ENCODE results near the gene PCDHA9. TPM values are rescaled to one million over a fixed set of nuclear protein-coding genes. Genes with fewer than 3 reads are reported as not detected.

PCDHA9 gene
- total RNA-seq, 1 experiment from 2014 or later: not detected

Other genes with a start within 250 kb of the PCDHA9 start
- 3.6 to 5.6 TPM (median 4.4 TPM) in 5 replicates for gene CD14, start 215.2 kb upstream of the PCDHA9 start, total RNA-seq (2022; extraction: Qiagen RNA extraction; ENCODE audit: low read depth)
- gene TMCO6, start 208.9 kb upstream of the PCDHA9 start, total RNA-seq (2022; extraction: Qiagen RNA extraction; ENCODE audit: low read depth): 9.6 to 15.1 TPM (median 13.0 TPM) in 5 replicates
- gene NDUFA2, start 200.8 kb upstream of the PCDHA9 start, total RNA-seq (2022; extraction: Qiagen RNA extraction; ENCODE audit: low read depth): 108 to 128 TPM (median 123 TPM) in 5 replicates
- gene IK, start 200.6 kb upstream of the PCDHA9 start, total RNA-seq (2022; extraction: Qiagen RNA extraction; ENCODE audit: low read depth): 94.9 to 140 TPM (median 98.2 TPM) in 5 replicates
- 29.2 to 32.4 TPM (median 29.6 TPM) in 5 replicates for gene WDR55, start 183.5 kb upstream of the PCDHA9 start, total RNA-seq (2022; extraction: Qiagen RNA extraction; ENCODE audit: low read depth)
- gene DND1, start 174.8 kb upstream of the PCDHA9 start, total RNA-seq (2022; extraction: Qiagen RNA extraction; ENCODE audit: low read depth): 0.47 to 1.0 TPM (median 0.82 TPM) in 5 replicates
- gene HARS1, start 157.0 kb upstream of the PCDHA9 start, total RNA-seq (2022; extraction: Qiagen RNA extraction; ENCODE audit: low read depth): 81.3 to 85.6 TPM (median 83.4 TPM) in 5 replicates
- 34.5 to 44.5 TPM (median 38.9 TPM) in 5 replicates for gene HARS2, start 156.9 kb upstream of the PCDHA9 start, total RNA-seq (2022; extraction: Qiagen RNA extraction; ENCODE audit: low read depth)
- gene ZMAT2, start 147.9 kb upstream of the PCDHA9 start, total RNA-seq (2022; extraction: Qiagen RNA extraction; ENCODE audit: low read depth): 81.8 to 121 TPM (median 90.3 TPM) in 5 replicates
- gene PCDHA1, start 62.2 kb upstream of the PCDHA9 start, total RNA-seq (2022; extraction: Qiagen RNA extraction; ENCODE audit: low read depth): 0.12 to 0.23 TPM (median 0.21 TPM) in 5 replicates
- gene PCDHA2, start 53.5 kb upstream of the PCDHA9 start, total RNA-seq (2022; extraction: Qiagen RNA extraction; ENCODE audit: low read depth): 0.03 to 0.10 TPM (median 0.05 TPM) in 5 replicates
- 0.74 to 1.1 TPM (median 0.91 TPM) in 5 replicates for gene PCDHA3, start 47.3 kb upstream of the PCDHA9 start, total RNA-seq (2022; extraction: Qiagen RNA extraction; ENCODE audit: low read depth)
- 1.4 to 2.0 TPM (median 1.7 TPM) in 5 replicates for gene PCDHA4, start 41.3 kb upstream of the PCDHA9 start, total RNA-seq (2022; extraction: Qiagen RNA extraction; ENCODE audit: low read depth)
- 0.44 to 0.75 TPM (median 0.63 TPM) in 5 replicates for gene PCDHA5, start 26.8 kb upstream of the PCDHA9 start, total RNA-seq (2022; extraction: Qiagen RNA extraction; ENCODE audit: low read depth)
- 0.07 to 0.09 TPM (median 0.09 TPM) in 3 of 5 replicates, not detected in the others for gene PCDHA6, start 20.4 kb upstream of the PCDHA9 start, total RNA-seq (2022; extraction: Qiagen RNA extraction; ENCODE audit: low read depth)
- gene PCDHA7, start 14.1 kb upstream of the PCDHA9 start, total RNA-seq (2022; extraction: Qiagen RNA extraction; ENCODE audit: low read depth): 0.08 to 0.22 TPM (median 0.13 TPM) in 5 replicates
- 0.06 to 0.08 TPM (median 0.07 TPM) in 4 of 5 replicates, not detected in the other for gene PCDHA8, start 7.2 kb upstream of the PCDHA9 start, total RNA-seq (2022; extraction: Qiagen RNA extraction; ENCODE audit: low read depth)
- 0.01 to 0.02 TPM in 2 of 5 replicates, not detected in the others for gene PCDHA10, start 7.5 kb downstream of the PCDHA9 start, total RNA-seq (2022; extraction: Qiagen RNA extraction; ENCODE audit: low read depth)
- gene PCDHA11, start 20.6 kb downstream of the PCDHA9 start, total RNA-seq (2022; extraction: Qiagen RNA extraction; ENCODE audit: low read depth): 0.12 to 0.43 TPM (median 0.18 TPM) in 5 replicates
- 2.5 to 2.9 TPM (median 2.5 TPM) in 5 replicates for gene PCDHA12, start 26.9 kb downstream of the PCDHA9 start, total RNA-seq (2022; extraction: Qiagen RNA extraction; ENCODE audit: low read depth)
- 0.06 to 0.10 TPM (median 0.07 TPM) in 4 of 5 replicates, not detected in the other for gene PCDHA13, start 33.7 kb downstream of the PCDHA9 start, total RNA-seq (2022; extraction: Qiagen RNA extraction; ENCODE audit: low read depth)
- gene PCDHAC1, start 77.9 kb downstream of the PCDHA9 start, total RNA-seq (2022; extraction: Qiagen RNA extraction; ENCODE audit: low read depth): 1.1 to 1.4 TPM (median 1.2 TPM) in 5 replicates
- 2.3 to 4.8 TPM (median 2.6 TPM) in 5 replicates for gene PCDHAC2, start 118.1 kb downstream of the PCDHA9 start, total RNA-seq (2022; extraction: Qiagen RNA extraction; ENCODE audit: low read depth)
- gene PCDHB1, start 203.0 kb downstream of the PCDHA9 start, total RNA-seq (2022; extraction: Qiagen RNA extraction; ENCODE audit: low read depth): not detected in 5 replicates
- gene PCDHB2, start 246.2 kb downstream of the PCDHA9 start, total RNA-seq (2022; extraction: Qiagen RNA extraction; ENCODE audit: low read depth): 2.7 to 5.4 TPM (median 3.7 TPM) in 5 replicates

Data from A549 treated with CpdA at 1 μM for 4 hours (cell line).